ES-I3 (cell line): Measurements from ENCODE around the gene PLOD2.
A peak's percentile ranks its signal among the peaks of the same experiment; 100 is the strongest.

Experiments
- H3K36me3 ChIP-seq: 2 replicates; pipeline ENCODE4 v1.6.1; 2013; ENCODE audit warnings: mild to moderate bottlenecking, low read length, control low read depth, moderate library complexity; ENCODE audit not compliant: insufficient read depth
- H3K4me1 ChIP-seq: 2 replicates; pipeline ENCODE4 v1.6.1; 2013; ENCODE audit warnings: mild to moderate bottlenecking, control low read depth, low read length; ENCODE audit not compliant: insufficient read depth
- H3K9ac ChIP-seq: 2 replicates; pipeline ENCODE4 v1.6.1; 2013; ENCODE audit warnings: low read depth, mild to moderate bottlenecking, low read length, moderate library complexity
- H3K9me3 ChIP-seq: 2 replicates; pipeline ENCODE4 v1.6.1; 2013; ENCODE audit warnings: mild to moderate bottlenecking, low read length, moderate library complexity; ENCODE audit not compliant: control insufficient read depth, insufficient read depth

Gene PLOD2

DNA sequence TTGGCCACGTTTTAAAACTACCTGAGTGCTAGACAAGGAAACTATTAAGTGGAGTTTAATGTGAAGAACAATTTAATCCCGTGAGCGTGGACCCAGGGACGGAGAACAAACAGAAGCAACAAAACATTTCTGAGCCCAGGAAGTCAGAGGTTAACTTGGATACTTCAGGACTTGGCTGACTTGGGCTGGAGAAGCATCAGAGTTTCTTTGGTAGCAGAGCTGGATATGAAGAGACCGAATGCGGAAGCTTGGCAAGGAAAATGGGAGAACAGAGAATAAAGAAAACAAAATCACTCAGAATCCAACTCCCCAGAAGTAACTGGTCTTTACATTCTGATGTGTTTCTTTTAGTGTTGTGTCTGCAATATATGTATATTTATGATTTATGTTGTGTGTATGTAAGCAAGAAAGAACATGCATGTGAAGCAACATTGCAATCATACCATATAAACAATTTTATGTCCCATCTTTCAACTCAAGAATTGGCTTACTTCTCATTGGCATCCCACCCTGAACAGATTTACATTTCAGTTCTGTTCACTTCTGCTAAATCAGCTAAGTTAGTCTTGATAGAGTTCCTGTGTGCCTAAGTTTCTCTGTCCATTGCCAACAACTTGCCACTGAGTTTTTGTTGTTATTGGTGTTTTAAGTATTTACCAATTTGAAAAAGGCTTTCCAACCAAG is 17.2 kb upstream of the PLOD2 start:
- no peaks in the 10 kb centered on the region for H3K4me1 ChIP-seq
- H3K9ac ChIP-seq: no peak overlapping the region
- no peaks in the 10 kb centered on the region for H3K9me3 ChIP-seq
- no peaks in the 10 kb centered on the region for H3K36me3 ChIP-seq

DNA sequence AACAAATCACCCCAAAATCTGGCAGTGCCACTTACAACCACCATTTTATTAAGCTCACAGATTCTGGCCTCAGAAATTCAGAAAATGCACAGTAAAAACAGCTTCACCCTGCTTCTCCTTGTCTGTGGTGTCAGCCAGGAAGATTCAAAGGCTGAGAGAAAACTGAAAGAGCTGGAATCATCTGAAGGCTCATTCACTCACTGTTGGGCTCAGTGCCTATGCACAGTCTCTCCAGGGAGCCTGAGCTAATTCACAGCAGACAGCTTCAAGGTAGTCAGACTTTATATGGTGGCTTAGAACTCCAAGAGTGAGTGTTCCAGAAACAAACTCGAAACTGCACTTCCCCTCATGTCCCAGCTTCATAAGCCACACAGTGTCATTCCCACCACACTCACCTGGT is 16.5 kb upstream of the PLOD2 start:
- H3K9ac ChIP-seq: no peak overlapping the region

DNA sequence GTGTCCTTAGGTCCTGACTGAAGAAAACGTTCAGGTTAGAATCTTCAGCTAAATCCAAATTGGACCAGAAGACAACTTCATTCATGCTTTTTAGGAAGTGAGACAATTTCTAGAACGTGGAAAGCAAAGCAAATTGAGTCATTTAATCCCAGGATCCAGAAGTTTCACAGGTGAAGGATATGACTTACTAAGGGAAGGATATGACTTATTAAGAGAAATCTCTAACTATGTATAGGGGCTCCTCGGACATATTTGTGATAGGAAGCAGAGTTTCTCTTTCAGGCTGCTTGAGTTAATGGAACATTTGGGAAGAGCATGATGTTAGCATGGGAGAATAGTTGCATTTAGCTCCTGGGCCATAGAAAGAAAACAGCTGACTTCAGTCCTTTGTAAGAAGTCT is 16.1 kb upstream of the PLOD2 start:
- Histone ChIP-seq H3K36me3 (no peaks in the 10 kb centered on the region), H3K9ac (no peak overlapping the region), H3K4me1 (no peaks in the 10 kb centered on the region), H3K9me3 (no peaks in the 10 kb centered on the region)

More for the DNA sequence above, 16.5 kb upstream of the PLOD2 start:
- no peaks in the 10 kb centered on the region for H3K9me3 ChIP-seq
- H3K4me1 ChIP-seq: no peaks in the 10 kb centered on the region
- H3K36me3 ChIP-seq: no peaks in the 10 kb centered on the region

DNA sequence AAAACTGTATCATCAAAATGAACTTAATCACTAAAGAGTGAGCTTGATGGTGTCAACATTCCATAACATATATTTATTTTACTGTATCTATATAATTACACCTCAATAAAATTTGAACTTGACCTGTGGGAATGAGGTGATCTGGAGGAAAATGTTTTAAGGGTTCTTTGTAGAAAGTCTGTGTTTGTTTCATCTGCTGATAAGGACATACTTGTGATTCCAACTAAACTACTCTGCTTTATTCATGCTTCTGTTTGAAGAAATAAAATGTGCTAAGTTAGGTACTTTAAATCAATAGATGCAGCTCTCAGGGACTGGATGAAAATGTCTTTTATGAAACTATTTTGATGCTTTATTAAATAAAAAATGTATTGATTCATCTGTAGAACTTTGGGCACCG is 11.6 kb upstream of the PLOD2 start:
- Histone ChIP-seq H3K4me1 (no peaks in the 10 kb centered on the region), H3K9ac (no peak overlapping the region), H3K36me3 (no peaks in the 10 kb centered on the region), H3K9me3 (no peaks in the 10 kb centered on the region)

DNA sequence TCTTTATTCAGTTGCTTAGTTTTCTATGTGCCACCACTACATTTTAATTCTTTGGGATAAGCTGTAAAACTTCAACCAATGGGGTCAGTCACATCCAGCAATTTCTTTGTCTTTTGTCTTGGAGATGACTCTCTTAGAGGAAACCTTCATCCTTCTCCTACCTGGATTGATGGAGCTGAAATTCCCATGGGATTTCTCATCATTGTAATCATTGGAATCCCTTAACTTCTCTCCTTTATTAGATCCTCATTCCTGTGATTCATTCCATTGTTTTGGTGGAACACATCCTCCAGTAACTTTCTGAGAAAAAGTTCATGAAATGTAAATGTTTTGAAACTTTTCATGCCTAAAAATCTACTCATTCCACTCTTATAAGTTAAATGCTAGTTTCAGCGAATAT is 9.6 kb upstream of the PLOD2 start:
- H3K9me3 ChIP-seq: no peaks in the 10 kb centered on the region
- no peak overlapping the region for H3K9ac ChIP-seq
- H3K4me1 ChIP-seq: no peaks in the 10 kb centered on the region
- H3K36me3 ChIP-seq: no peaks in the 10 kb centered on the region

DNA sequence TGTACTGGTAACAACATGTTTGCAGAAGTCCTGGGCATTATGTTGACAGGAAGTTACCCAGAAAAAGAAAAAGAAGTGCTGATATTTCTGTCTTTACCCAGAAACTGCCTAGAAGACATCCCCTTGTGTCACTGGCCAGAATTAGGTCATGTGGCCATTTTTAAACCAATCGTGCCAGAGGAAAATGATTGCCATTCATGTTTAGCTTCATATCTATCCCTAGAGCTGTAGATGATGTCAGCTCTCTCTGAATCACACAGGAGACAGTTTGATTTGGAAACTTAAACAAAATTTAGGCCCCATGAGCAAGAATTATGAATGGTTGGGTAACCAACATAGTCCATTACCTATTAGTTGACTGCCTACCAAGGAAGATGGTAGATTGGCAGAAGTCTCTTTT is 8.9 kb upstream of the PLOD2 start:
- Histone ChIP-seq H3K36me3 (no peaks in the 10 kb centered on the region), H3K9me3 (no peaks in the 10 kb centered on the region), H3K4me1 (no peaks in the 10 kb centered on the region), H3K9ac (no peak overlapping the region)

DNA sequence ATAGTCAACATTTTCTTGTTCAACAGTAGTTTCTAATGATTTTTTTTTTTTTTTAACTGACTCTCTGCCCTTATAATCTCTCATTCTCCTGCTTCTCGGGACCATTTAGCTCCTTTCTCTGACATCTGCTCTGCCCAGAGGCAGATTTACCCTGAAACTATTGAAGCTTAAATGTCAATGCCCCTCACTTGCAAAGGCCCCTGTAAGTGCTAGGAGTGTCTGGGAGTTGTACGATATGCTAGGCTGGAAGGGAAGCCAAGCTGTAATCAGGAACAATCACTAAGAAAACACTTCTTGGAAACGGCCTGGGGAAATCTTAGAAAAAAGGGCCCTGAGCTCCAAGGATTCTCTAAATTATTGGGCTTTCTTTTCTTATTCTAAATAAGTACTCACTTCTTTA is 5.8 kb upstream of the PLOD2 start:
- no peak overlapping the region for H3K9ac ChIP-seq
- no peaks in the 10 kb centered on the region for H3K9me3 ChIP-seq
- H3K4me1 ChIP-seq: peaks cover 4% of the 10 kb centered on the region; the same call in 1 of the 2 replicates
- H3K36me3 ChIP-seq: no peaks in the 10 kb centered on the region

DNA sequence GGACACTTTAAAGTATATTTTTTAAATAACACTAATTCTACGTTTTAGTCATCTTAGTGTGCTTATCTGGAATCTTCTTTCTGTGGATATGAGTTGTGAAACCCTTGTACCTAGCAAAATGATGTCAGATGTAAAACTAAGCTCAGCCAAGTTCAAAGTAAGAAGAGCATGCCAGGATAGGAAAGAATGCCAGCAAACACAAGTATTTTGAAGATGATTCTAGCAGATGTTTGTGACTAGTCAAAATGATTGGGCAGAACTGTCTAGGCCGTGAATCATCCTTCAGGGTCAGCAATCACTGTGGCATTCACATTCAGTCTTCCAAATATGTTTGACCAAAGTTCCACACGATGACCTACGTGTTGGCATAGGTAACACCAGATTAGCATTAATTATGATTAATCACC is 5.4 kb upstream of the PLOD2 start:
- peaks cover 4% of the 10 kb centered on the region; the same call in 1 of the 2 replicates for H3K4me1 ChIP-seq
- no peak overlapping the region for H3K9ac ChIP-seq
- H3K9me3 ChIP-seq: no peaks in the 10 kb centered on the region
- H3K36me3 ChIP-seq: no peaks in the 10 kb centered on the region

DNA sequence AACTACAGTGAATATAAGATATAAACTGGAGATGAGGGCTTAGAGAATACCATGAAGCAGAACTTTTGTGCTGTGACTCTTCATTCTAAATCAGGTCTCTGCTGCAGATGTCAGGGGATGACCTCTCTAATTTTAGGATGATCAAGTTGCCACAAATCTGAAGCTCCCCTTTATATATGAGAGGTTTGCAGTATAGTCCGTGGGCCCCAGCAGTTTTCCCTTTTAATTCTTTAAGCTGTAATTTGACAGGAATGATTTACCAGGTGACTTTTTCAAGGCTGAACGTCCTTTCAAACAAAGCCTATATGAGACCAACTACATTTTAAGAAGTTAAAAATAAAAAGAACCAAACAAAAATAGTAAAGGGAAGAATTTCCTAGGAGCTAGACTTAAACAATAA is 4.9 kb upstream of the PLOD2 start:
- Histone ChIP-seq H3K9ac (no peak overlapping the region), H3K36me3 (no peaks in the 10 kb centered on the region), H3K4me1 (peaks cover 4% of the 10 kb centered on the region; the same call in 1 of the 2 replicates), H3K9me3 (no peaks in the 10 kb centered on the region)

DNA sequence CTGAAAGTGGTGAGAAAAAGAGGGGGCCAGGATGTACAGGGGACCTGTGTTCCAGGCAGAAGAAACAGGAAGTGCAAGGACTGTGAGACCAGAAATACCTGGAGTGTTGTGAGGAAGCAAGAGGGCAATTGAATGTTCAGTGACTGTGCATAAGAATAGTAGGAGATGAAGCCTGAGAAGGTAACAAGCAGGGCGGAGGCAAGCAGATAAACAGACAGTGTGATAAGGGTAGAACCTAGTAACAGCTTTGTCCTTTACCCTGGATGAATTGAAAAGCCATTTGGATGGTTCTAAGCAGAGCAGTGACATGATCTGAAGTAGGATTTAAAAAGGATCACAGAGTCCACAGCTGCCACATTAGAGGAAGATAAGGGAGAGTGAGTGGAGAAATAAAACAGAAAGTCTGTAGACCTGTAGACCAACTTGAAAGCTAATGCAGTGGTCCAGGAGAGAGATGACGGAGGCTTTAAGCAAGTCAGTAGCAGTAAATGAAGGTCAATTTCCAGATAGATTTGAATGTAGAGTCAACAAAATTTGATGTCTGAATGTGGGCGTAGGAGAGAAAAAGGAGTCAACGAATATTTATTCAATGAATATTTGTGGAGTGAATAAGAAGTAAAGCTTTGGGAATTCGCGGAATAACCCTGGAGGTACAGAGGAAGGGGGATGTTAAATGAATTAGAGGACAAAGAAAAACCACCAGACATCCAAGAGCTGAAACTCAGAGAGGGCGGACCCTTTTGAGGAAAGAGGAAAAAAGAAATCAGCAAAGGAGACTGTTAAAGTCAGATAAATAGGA is 4.2 kb upstream of the PLOD2 start:
- H3K4me1 ChIP-seq: peaks cover 4% of the 10 kb centered on the region; the same call in 1 of the 2 replicates
- H3K36me3 ChIP-seq: no peaks in the 10 kb centered on the region
- H3K9me3 ChIP-seq: no peaks in the 10 kb centered on the region
- no peak overlapping the region for H3K9ac ChIP-seq

DNA sequence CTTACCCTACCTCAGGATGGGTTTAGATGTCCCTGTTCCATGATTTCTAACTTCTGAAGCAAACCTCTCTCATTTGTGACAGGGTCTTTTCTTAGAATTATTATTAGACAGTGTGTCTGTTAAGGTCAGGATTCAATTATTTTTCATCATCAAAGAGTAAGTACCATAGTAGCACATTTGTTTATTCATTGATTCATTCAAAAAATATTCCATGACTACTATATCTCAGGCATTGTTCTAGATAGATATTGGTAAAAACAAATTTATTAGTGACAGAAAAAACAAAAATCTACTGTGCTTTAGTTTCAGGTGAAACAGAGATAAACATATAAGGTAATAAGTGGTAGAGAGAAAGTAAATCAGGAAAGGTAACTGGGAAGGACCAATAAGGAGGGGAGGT is 3.5 kb upstream of the PLOD2 start:
- Histone ChIP-seq H3K4me1 (peaks cover 4% of the 10 kb centered on the region; the same call in 1 of the 2 replicates), H3K36me3 (no peaks in the 10 kb centered on the region), H3K9ac (no peak overlapping the region), H3K9me3 (no peaks in the 10 kb centered on the region)

DNA sequence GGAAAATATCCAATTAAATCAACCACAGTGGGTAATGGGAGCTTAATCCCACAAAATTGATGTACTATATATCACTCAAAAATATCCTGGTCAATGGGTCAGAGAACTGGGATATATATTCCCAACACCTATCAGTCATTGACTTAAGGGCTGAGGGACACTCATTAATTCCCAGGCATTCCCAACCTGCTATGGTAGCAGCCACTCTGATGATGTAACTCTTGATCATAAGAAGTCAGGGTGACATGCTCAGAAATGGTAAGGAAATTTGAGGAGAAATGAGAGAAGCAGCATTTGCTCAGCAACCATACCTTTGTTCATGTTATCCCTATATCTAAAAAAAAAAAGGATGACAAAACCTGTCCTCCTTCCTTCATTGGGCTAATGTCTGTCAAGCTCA is 3.1 kb upstream of the PLOD2 start:
- Histone ChIP-seq H3K9me3 (no peaks in the 10 kb centered on the region), H3K4me1 (peaks cover 5% of the 10 kb centered on the region; the same call in 1 of the 2 replicates), H3K9ac (no peak overlapping the region), H3K36me3 (no peaks in the 10 kb centered on the region)

DNA sequence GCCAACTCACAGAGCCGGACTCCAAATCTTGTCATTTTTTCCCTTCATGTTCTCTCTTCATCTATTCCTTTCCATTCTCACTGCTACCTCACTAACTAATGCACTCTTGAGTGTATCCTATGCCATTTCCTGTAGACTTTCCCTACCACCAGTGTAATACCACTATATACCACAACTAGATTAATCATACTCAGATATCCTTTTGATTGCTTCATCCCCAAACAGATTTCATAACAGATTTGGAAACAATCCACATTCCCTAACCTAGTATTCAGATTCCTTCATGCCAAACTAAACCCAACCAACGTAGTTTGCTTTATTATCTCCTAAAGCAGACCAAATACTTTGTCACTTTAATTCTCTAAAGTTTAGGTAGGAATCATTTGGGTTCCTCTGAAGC is 2.6 kb upstream of the PLOD2 start:
- Histone ChIP-seq H3K4me1 (peaks cover 8% of the 10 kb centered on the region; the same call in 1 of the 2 replicates), H3K9ac (no peak overlapping the region), H3K36me3 (no peaks in the 10 kb centered on the region), H3K9me3 (no peaks in the 10 kb centered on the region)

DNA sequence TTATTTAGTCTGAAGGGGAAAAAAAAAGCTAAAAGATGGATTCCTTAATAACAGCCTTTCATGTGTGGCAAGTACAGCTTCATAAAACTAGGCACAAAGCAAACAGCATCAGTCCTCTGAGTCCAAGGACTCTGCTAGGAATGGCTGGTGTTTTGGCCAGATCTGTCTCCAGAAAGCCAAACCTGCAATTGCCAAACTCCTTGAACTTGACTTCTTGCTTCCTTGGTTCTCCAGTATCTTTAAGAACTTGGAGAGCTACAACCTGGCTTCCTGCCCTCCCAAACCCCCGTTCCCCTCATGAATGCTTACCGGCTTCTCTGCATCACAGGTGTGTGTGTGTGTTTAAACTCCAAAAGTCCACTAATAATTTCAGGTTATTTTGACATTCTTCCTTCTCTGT is 1.6 kb upstream of the PLOD2 start:
- Histone ChIP-seq H3K9me3 (no peaks in the 10 kb centered on the region), H3K36me3 (no peaks in the 10 kb centered on the region), H3K9ac (no peak overlapping the region), H3K4me1 (peaks cover 8% of the 10 kb centered on the region; the same call in 1 of the 2 replicates)

DNA sequence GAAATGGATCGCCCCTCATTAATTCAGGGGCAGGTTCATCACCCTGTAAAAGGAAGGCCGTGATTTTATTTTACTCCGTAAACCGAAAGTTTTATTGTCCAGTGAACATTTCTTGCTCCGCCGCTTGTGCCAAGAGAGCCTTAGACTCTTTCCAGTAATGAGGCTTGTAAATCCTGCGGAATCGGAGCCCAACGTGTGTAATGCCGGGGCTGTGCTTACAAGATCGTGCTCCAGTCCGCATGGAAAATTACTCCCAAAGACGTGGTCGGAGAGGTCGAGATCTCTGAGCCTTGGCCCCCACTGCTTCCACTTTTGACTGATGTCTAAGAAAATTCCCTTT is 649 bp upstream of the PLOD2 start:
- H3K4me1 ChIP-seq: peaks cover 12% of the 10 kb centered on the region; the same call in 1 of the 2 replicates
- peak overlapping the region; percentile 73 for H3K9ac ChIP-seq

More for the DNA sequence above, 649 bp upstream of the PLOD2 start:
- H3K36me3 ChIP-seq: no peaks in the 10 kb centered on the region
- H3K9me3 ChIP-seq: no peaks in the 10 kb centered on the region
